Pancreas (tissue), 10 donors: Measurements from ENCODE around the gene BDKRB1. TPM values are rescaled to one million over a fixed set of nuclear protein-coding genes. Genes with fewer than 3 reads are reported as not detected.

Source experiments
- ATAC-seq, 4 donors: fragments of 200-7000 bp; cut with Tn5 transposase; one replicate each; pipeline versions ENCODE4 v1.8.0 to v1.9.1; 2020; ENCODE audit warnings: mild to moderate bottlenecking in 4 of 4, moderate library complexity in 4 of 4
- DNase-seq, 6 donors: peaks; one replicate each; pipeline ENCODE4 v3.0.0-alpha.2; 2020
- FAIRE-seq: peaks from 2 replicates; lab custom pipeline; 2012; peaks lifted over from hg19 to GRCh38; lab: Jason Lieb, UNC
- H3K27ac ChIP-seq, 4 donors: fragments of 200-600 bp; sonication (generic); 1 replicate in 3 of 4; 2 replicates in 1 of 4; pipeline versions ENCODE4 v1.5.0 to v1.8.0; 2020
- H3K27me3 ChIP-seq, 4 donors: fragments of 200-600 bp; one replicate each; pipeline ENCODE4 v1.8.0; 2021
- H3K36me3 ChIP-seq, 3 donors: fragments of 200-600 bp; sonication (generic) in 1 of 3; one replicate each; pipeline versions ENCODE4 v1.5.0 to v1.8.0; 2020 to 2021
- H3K4me1 ChIP-seq, 3 donors: fragments of 200-600 bp; one replicate each; pipeline ENCODE4 v1.8.0; 2021
- H3K4me3 ChIP-seq, 4 donors: fragments of 200-600 bp; sonication (generic) in 2 of 4; one replicate each; pipeline versions ENCODE4 v1.5.0 to v1.8.0; 2020 to 2021
- H3K9me3 ChIP-seq, 4 donors: fragments of 200-600 bp; one replicate each; pipeline ENCODE4 v1.8.0; 2021
- WGBS, 2 donors: extraction: QIAGEN DNeasy Blood & Tissue Kit; methylation state at CpG; one replicate each; pipeline ENCODE4 v1.1.7; 2013; 5-methylcytosine and 5-hydroxymethylcytosine counted together
- intact Hi-C, 3 donors: fragments of 100-400 bp; cut with DNase I; formaldehyde crosslinking; loops; one replicate each; pipeline versions ENCODE4 v1.11.1 to v1.14.2; 2022
- polyA plus RNA-seq, 2 donors: library from polyadenylated mRNA; stranded (reverse); fragments of 200-250 nt; gene quantifications; one replicate each; pipeline ENCODE4 v1.2.3, GENCODE V29; 2013
- total RNA-seq, 6 donors: library from RNA; stranded (reverse); fragmentation: NEBNext Ultra II Directional in 4 of 6; extraction: Animal tissue kit (Norgen Biotek cat#: 25700) in 4 of 6; gene quantifications; one replicate each; pipeline versions ENCODE4 v1.2.1 to v1.2.4, GENCODE V29; 2021 to 2023
- TF ChIP-seq, protein P1 (sequence below), 4 donors: fragments of 200-600 bp; sonication (generic) in 3 of 4; IDR thresholded peaks; one replicate each; pipeline versions ENCODE4 v1.5.0 to v1.8.0; 2021; ENCODE audit warnings: antibody characterized with exemption in 4 of 4
- donor health status: healthy with polysubstance abuse.
- donor health status: DM: no; HTN: no; CAD: no; lungs with moderate emphysema.
- donor health status: DM: no; HTN: no; CAD: no.
- donor health status: control.
- donor health status: control.
- donor health status: Bipolar disorder and iron deficiency.
- donor health status: DM: yes; HTN: yes; CAD: no.
- donor health status: DM: no; HTN: no; CAD: no.
- donor health status: DM: no; HTN: no; CAD: no.
- donor health status: DM: yes; HTN: yes; CAD: no.

BDKRB1 gene
- total and polyA plus RNA-seq, 8 donors, result 0.12 to 4.5 (median 0.72) TPM

DNA sequence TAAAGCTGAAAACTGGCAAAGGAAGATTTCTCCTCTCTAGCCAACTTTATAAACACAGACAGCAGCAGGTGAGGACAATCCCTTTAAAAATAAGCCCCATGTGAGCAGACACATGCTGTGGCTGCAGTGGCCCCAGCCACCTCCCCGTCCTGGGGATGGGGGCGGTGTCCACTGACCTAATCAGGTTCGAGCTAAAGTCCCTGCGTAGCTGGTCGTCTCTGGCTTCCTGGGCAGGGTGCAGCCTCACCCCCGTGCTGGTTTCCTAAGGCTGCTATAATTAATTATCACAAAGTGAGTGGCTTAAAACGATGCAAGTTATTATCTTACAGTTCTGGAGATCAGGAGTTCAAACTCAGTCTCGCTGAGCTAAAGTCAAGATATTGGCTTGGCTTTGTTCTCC is 1.0 kb downstream of the BDKRB1 start:
- H3K27ac ChIP-seq, result no peak overlapping the region
- intact Hi-C loops, result no loop called here
- H3K4me1 ChIP-seq, result peaks cover 5 to 14% (median 12%) of the 10 kb centered on the region in 3 donors
- FAIRE-seq (no peak), DNase-seq (no peak), ATAC-seq (no peak)
- H3K9me3 ChIP-seq, result no peaks in the 10 kb centered on the region
- no peaks in the 10 kb centered on the region for H3K36me3 ChIP-seq
- H3K4me3 ChIP-seq, result no peak overlapping the region
- H3K27me3 ChIP-seq, result no peaks in the 10 kb centered on the region
- TF ChIP-seq, protein P1, sequence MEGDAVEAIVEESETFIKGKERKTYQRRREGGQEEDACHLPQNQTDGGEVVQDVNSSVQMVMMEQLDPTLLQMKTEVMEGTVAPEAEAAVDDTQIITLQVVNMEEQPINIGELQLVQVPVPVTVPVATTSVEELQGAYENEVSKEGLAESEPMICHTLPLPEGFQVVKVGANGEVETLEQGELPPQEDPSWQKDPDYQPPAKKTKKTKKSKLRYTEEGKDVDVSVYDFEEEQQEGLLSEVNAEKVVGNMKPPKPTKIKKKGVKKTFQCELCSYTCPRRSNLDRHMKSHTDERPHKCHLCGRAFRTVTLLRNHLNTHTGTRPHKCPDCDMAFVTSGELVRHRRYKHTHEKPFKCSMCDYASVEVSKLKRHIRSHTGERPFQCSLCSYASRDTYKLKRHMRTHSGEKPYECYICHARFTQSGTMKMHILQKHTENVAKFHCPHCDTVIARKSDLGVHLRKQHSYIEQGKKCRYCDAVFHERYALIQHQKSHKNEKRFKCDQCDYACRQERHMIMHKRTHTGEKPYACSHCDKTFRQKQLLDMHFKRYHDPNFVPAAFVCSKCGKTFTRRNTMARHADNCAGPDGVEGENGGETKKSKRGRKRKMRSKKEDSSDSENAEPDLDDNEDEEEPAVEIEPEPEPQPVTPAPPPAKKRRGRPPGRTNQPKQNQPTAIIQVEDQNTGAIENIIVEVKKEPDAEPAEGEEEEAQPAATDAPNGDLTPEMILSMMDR (IDR thresholded peaks at IDR 0.05), result no peak
- 71 to 75% methylated on average over 8 of the region's 8 CpGs for WGBS, 2 donors

DNA sequence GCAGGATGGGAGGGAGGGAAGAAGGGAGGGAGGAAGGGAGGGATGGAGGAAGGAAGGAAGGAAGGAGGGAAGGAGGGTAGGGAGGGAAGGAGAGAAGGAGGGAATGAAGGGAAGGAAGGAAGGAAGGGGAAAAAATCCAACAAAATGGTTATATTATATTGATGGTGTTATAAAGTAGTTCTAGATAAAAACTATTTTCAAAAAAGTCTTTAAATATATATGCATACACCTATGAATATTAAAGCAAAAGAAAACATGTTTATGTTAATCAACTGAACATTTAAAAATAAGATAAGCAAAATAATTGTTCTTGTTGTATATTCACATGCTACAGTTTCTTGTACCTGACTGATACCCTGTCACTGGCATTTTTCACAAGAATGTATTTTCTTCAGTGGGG is 1.9 kb downstream of the BDKRB1 start:
- FAIRE-seq (no peak), ATAC-seq (no peak), DNase-seq (no peak)
- H3K4me1 ChIP-seq, result peaks cover 8 to 18% (median 12%) of the 10 kb centered on the region in 3 donors
- intact Hi-C loops, result no loop called here
- H3K36me3 ChIP-seq, result no peaks in the 10 kb centered on the region
- H3K27me3 ChIP-seq, result no peaks in the 10 kb centered on the region
- TF ChIP-seq, protein P1 (IDR thresholded peaks at IDR 0.05), result no peak
- no peaks in the 10 kb centered on the region for H3K9me3 ChIP-seq
- H3K4me3 ChIP-seq, result no peak overlapping the region
- no peak overlapping the region for H3K27ac ChIP-seq

DNA sequence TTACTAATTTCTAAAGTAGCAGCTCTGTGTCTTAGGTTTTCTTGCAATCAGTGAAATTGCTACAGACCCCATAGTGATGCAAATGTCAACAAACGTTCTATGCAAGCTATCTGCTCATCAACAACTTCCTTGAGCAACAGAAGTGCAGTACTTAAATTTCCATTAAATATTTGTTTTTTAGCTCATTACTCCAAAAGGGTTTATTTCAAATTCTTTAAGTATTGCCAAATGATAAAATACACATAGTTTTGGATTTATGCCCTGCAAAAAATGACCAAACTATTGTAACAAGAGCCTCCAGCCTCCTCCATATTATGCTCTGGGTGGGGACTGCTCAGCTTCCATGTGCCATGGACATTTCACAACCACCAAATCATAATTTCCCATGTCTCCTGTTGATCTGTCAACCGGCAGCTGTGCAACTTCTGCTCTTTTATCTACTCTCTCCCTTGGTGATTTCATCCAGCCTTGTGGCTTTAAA is 4.4 kb downstream of the BDKRB1 start:
- 16 to 27% methylated on average over 2 of the region's 2 CpGs for WGBS, 2 donors

DNA sequence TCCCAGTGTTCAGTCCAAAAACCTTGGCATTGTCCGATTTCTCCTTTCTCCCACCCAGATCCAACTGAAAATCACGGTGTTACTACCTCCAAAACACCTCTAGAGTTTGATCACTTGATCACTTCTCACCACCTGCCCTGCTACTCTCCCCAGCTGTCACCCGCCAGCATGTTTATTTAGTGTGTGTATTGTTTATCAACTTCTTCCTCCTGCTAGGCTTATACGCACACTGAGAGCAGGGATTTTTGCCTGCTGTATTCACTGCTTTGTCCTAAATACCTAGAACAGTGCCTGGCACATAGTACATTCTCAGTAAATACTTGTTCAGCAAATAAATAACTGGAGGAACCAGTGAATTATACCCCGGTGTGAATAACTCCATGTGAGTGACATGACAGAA is 5.0 kb downstream of the BDKRB1 start:
- H3K36me3 ChIP-seq, result no peaks in the 10 kb centered on the region
- peak overlapping the region in 1 of 4 donors; percentile 27 for H3K27ac ChIP-seq
- TF ChIP-seq, protein P1 (IDR thresholded peaks at IDR 0.05), result no peak

More for the DNA sequence above, 4.4 kb downstream of the BDKRB1 start:
- Histone ChIP-seq H3K9me3 (no peaks in the 10 kb centered on the region), H3K36me3 (no peaks in the 10 kb centered on the region), H3K4me1 (peaks cover 8 to 19% (median 12%) of the 10 kb centered on the region in 3 donors), H3K27me3 (no peaks in the 10 kb centered on the region), H3K27ac (no peak overlapping the region), H3K4me3 (no peak overlapping the region)
- intact Hi-C loops, result no loop called here
- DNase-seq (no peak), ATAC-seq (peak in 2 of 4 donors; percentile 20 to 22), FAIRE-seq (no peak)
- TF ChIP-seq, protein P1 (IDR thresholded peaks at IDR 0.05), result no peak

More for the DNA sequence above, 5.0 kb downstream of the BDKRB1 start:
- no peak for DNase-seq
- Histone ChIP-seq H3K4me3 (no peak overlapping the region), H3K9me3 (no peaks in the 10 kb centered on the region), H3K4me1 (peaks cover 8 to 19% (median 12%) of the 10 kb centered on the region in 3 donors), H3K27me3 (no peaks in the 10 kb centered on the region)
- intact Hi-C loops, result no loop called here
- 21 to 24% methylated on average over 5 of the region's 5 CpGs for WGBS, 2 donors
- no peak for FAIRE-seq
- peak; percentile 60 to 67 (median 62) for ATAC-seq
